Lung (tissue), 12 donors: ENCODE results near the gene DESI1. TPM values are rescaled to one million over a fixed set of nuclear protein-coding genes. Genes with fewer than 3 reads are reported as not detected.
A peak's percentile ranks its signal among the peaks of the same experiment; 100 is the strongest.

Experiments
- ATAC-seq: fragments of 200-7000 bp; cut with Tn5 transposase; one replicate; pipeline ENCODE4 v1.9.1; 2020; ENCODE audit warnings: moderate number of reproducible peaks; ENCODE audit not compliant: insufficient read depth, low FRiP score
- DNase-seq, 3 donors: peaks; one replicate each; pipeline ENCODE4 v3.0.0-alpha.2; 2013 to 2017
- H3K27ac ChIP-seq, 2 donors: one replicate each; pipeline ENCODE4 v1.5.1; 2013; ENCODE audit warnings: mild to moderate bottlenecking in 2 of 2, moderate library complexity in 2 of 2, control low read depth in 1 of 2, inconsistent platforms in 1 of 2, low read depth in 1 of 2, low read length in 1 of 2
- H3K27me3 ChIP-seq, 3 donors: one replicate each; pipeline ENCODE4 v1.5.1; 2013; ENCODE audit warnings: low read length in 2 of 3; ENCODE audit not compliant: control insufficient read depth in 3 of 3, insufficient read depth in 3 of 3
- H3K36me3 ChIP-seq, 4 donors: one replicate each; pipeline ENCODE4 v1.5.1; 2013; ENCODE audit warnings: low read length in 4 of 4, mild to moderate bottlenecking in 1 of 4, moderate library complexity in 1 of 4; ENCODE audit not compliant: control insufficient read depth in 4 of 4, insufficient read depth in 4 of 4
- H3K4me1 ChIP-seq, 5 donors: one replicate each; pipeline ENCODE4 v1.5.1; 2013; ENCODE audit warnings: low read length in 5 of 5, mild to moderate bottlenecking in 2 of 5, moderate library complexity in 1 of 5; ENCODE audit not compliant: control insufficient read depth in 5 of 5, insufficient read depth in 5 of 5
- H3K4me3 ChIP-seq: one replicate; pipeline ENCODE4 v1.5.1; 2013; ENCODE audit warnings: mild to moderate bottlenecking, control low read depth, moderate library complexity
- H3K9ac ChIP-seq, 2 donors: one replicate each; pipeline ENCODE4 v1.5.1; 2013; ENCODE audit warnings: low read length in 2 of 2, control low read depth in 1 of 2; ENCODE audit not compliant: insufficient read depth in 1 of 2
- H3K9me3 ChIP-seq, 4 donors: one replicate each; pipeline ENCODE4 v1.5.1; 2013; ENCODE audit warnings: low read length in 3 of 4, mild to moderate bottlenecking in 1 of 4, moderate library complexity in 1 of 4; ENCODE audit not compliant: control insufficient read depth in 4 of 4, insufficient read depth in 3 of 4
- WGBS, 2 donors: extraction: QIAGEN DNeasy Blood & Tissue Kit; methylation state at CpG; one replicate each; pipeline ENCODE4 v1.1.7; 2013; 5-methylcytosine and 5-hydroxymethylcytosine counted together
- polyA plus RNA-seq, 2 donors: library from polyadenylated mRNA; stranded (reverse); fragments of 200-250 nt; gene quantifications; one replicate each; pipeline ENCODE4 v1.2.1, GENCODE V29; 2013
- total RNA-seq, 2 donors: library from RNA; depleted of rRNA in 1 of 2; stranded (reverse); fragments of >200 nt in 1 of 2; gene quantifications; one replicate each; pipeline ENCODE4 v1.2.1, GENCODE V29; 2014 to 2021
- TF ChIP-seq, protein P1 (sequence below): IDR thresholded peaks from 2 replicates; pipeline ENCODE4 v1.5.1; 2012; ENCODE audit warnings: mild to moderate bottlenecking; ENCODE audit errors: control extremely low read depth, extremely low read depth
- donor health status: control.
- donor health status: control.
- donor health status: Bipolar disorder and iron deficiency.
- donor health status: healthy.
- donor health status: DM: yes; HTN: yes; CAD: no.

The DESI1 gene
- total and polyA plus RNA-seq, 4 donors = 13.6 to 42.7 (median 30.6) TPM

DNA sequence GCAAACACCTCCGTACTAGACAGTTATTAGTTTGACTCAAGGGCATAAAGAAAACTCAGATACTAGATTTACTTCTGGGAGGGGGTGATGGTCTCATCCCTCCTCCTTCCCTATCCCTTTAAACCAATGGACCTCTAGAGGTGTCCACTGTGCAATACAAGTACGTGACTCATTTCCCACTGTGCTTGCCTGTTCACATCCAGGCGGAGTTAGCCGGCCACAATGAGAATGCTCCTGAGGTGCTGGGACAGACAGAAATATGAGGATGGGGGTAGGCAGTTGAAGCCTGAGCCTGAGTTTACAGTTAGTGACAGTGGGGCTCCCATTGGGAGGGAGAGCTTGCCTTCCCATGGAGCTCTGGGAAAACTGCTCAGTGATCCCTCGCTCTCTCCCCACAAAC, 22.8 kb downstream of the DESI1 start:
- TF ChIP-seq, protein P1, sequence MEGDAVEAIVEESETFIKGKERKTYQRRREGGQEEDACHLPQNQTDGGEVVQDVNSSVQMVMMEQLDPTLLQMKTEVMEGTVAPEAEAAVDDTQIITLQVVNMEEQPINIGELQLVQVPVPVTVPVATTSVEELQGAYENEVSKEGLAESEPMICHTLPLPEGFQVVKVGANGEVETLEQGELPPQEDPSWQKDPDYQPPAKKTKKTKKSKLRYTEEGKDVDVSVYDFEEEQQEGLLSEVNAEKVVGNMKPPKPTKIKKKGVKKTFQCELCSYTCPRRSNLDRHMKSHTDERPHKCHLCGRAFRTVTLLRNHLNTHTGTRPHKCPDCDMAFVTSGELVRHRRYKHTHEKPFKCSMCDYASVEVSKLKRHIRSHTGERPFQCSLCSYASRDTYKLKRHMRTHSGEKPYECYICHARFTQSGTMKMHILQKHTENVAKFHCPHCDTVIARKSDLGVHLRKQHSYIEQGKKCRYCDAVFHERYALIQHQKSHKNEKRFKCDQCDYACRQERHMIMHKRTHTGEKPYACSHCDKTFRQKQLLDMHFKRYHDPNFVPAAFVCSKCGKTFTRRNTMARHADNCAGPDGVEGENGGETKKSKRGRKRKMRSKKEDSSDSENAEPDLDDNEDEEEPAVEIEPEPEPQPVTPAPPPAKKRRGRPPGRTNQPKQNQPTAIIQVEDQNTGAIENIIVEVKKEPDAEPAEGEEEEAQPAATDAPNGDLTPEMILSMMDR = no peak
- WGBS, 2 donors = 86 to 93% methylated on average over 5 of the region's 5 CpGs
- H3K4me1 ChIP-seq = peaks cover 0 to 7% (median 0%) of the 10 kb centered on the region in 5 donors
- H3K36me3 ChIP-seq = peaks cover 7 to 21% (median 11%) of the 10 kb centered on the region in 4 donors
- no peak overlapping the region for H3K9ac ChIP-seq
- H3K9me3 ChIP-seq = no peaks in the 10 kb centered on the region
- H3K4me3 ChIP-seq = no peak overlapping the region
- no peak overlapping the region for H3K27ac ChIP-seq
- no peaks in the 10 kb centered on the region for H3K27me3 ChIP-seq
- DNase-seq (no peak), ATAC-seq (no peak)

GRCh38 chr22:41597635-41597953, 23.2 kb downstream of the DESI1 start:
- Histone ChIP-seq H3K4me1 (peaks cover 0 to 7% (median 0%) of the 10 kb centered on the region in 5 donors), H3K9ac (no peak overlapping the region), H3K4me3 (no peak overlapping the region), H3K27ac (no peak overlapping the region), H3K9me3 (no peaks in the 10 kb centered on the region), H3K27me3 (no peaks in the 10 kb centered on the region), H3K36me3 (peaks cover 5 to 16% (median 9%) of the 10 kb centered on the region in 4 donors)
- 72 to 92% methylated on average over 2 of the region's 2 CpGs for WGBS, 2 donors
- TF ChIP-seq, protein P1 = no peak
- DNase-seq (no peak), ATAC-seq (no peak)

DNA sequence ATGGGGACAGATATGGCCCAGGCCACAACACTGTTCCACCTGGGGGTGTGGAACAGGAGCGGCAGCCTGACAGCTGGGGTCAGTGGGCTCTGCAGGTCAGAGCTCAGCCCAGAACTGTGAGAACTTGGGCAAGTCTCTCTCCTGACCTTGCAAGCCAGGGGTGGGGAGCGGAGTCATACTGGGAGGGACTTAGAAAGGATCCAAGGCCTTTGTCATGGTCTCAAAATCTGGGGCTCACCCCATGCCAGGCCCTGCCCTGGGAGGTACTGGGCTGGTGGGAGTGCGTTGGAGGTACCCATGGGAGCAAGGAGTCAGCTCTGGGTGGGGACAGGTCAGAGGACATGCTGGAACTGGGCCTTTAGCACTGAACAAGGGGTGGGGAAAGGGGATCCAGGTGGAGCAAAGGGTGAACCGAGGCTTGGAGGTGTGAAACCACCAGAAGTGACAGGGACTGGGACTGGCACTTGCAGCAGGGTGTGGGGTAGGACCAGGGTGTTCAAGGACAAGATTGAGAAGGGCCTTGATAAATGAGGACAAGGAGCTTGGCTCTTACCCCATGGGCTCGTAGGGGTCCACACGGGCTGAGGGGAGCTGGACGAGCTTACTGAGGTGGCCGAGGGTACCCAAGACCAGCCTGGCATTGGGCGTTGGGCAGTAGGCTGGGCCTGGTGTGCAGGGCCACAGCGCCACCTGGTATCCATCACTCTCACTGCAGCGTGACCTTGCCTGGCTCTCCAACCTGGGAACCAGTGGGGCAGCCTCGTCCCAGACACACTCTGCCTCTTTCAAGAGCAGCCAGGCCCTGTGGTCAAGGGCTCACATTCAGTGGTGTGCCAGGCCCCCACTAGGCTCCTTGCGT, 23.8 kb downstream of the DESI1 start:
- peaks cover 0 to 7% (median 0%) of the 10 kb centered on the region in 5 donors for H3K4me1 ChIP-seq
- no peak overlapping the region for H3K27ac ChIP-seq
- H3K9me3 ChIP-seq = no peaks in the 10 kb centered on the region
- H3K4me3 ChIP-seq = no peak overlapping the region
- H3K36me3 ChIP-seq = peaks cover 4 to 12% (median 7%) of the 10 kb centered on the region in 4 donors
- TF ChIP-seq, protein P1 = peak; percentile 70
- DNase-seq = peak; percentile 59 to 71 (median 63)
- no peaks in the 10 kb centered on the region for H3K27me3 ChIP-seq
- WGBS, 2 donors = 51 to 60% methylated on average over 13 of the region's 13 CpGs
- peak; percentile 88 for ATAC-seq
- H3K9ac ChIP-seq = no peak overlapping the region
